Measurements from ENCODE around the gene FAM184B.

Gene FAM184B

DNA sequence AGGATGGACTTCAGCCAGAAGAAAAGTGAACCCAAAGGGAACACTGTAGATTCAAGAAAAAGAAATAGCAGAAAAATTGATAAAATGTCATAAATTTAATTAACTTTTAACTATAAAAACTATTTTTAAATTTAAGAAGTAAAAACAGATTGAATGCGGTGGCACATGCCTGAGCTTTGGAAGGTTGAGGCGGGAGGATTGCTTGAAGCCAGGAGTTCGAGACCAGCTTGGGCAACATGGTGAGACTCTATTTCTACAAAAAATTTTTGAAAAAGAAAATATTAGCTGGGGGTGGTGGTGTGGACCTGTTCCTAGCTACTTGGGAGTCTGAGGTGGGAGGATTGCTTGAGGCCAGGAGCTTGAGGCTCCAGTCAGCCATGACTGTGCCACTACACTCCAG lies 3.0 kb downstream of the FAM184B start:
- H3K4me3 ChIP-seq (ENCODE audit: low read length), result no peak overlapping the region
- TF ChIP-seq, protein P1, sequence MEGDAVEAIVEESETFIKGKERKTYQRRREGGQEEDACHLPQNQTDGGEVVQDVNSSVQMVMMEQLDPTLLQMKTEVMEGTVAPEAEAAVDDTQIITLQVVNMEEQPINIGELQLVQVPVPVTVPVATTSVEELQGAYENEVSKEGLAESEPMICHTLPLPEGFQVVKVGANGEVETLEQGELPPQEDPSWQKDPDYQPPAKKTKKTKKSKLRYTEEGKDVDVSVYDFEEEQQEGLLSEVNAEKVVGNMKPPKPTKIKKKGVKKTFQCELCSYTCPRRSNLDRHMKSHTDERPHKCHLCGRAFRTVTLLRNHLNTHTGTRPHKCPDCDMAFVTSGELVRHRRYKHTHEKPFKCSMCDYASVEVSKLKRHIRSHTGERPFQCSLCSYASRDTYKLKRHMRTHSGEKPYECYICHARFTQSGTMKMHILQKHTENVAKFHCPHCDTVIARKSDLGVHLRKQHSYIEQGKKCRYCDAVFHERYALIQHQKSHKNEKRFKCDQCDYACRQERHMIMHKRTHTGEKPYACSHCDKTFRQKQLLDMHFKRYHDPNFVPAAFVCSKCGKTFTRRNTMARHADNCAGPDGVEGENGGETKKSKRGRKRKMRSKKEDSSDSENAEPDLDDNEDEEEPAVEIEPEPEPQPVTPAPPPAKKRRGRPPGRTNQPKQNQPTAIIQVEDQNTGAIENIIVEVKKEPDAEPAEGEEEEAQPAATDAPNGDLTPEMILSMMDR (conservative IDR thresholded peaks at IDR 0.05; ENCODE audit: low read length), result no peak
- DNase-seq (ENCODE audit: low read depth), result no peak

DNA sequence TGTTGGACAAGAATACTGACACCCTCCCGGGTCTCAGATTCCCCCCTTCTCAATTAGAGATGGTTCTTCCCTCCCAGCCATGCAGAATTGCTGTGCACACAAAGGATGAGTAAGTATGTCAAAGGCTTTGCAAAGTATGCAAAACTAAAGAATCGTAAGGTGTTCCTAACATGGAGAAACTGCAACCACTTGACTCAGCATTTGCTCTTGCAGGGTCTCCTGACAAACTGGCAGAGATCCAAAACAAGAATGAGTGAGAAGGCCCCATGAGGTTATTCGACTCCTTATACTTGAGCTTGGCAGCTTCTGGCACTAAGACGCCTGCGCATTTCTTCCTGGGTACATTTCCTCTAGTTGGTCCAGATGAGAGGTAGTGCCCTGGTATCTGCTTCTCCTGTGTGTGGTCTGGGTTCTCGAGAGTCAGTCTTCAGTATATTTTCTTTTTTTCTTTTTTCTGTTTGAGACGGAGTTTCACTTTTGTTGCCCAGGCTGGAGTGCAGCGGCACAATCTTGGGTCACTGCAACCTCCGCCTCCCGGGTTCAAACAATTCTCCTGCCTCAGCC lies 8.2 kb downstream of the FAM184B start:
- TF ChIP-seq, protein P1 (conservative IDR thresholded peaks at IDR 0.05; ENCODE audit: low read length), result no peak
- no peak overlapping the region for H3K4me3 ChIP-seq (ENCODE audit: low read length)
- DNase-seq (ENCODE audit: low read depth), result no peak

DNA sequence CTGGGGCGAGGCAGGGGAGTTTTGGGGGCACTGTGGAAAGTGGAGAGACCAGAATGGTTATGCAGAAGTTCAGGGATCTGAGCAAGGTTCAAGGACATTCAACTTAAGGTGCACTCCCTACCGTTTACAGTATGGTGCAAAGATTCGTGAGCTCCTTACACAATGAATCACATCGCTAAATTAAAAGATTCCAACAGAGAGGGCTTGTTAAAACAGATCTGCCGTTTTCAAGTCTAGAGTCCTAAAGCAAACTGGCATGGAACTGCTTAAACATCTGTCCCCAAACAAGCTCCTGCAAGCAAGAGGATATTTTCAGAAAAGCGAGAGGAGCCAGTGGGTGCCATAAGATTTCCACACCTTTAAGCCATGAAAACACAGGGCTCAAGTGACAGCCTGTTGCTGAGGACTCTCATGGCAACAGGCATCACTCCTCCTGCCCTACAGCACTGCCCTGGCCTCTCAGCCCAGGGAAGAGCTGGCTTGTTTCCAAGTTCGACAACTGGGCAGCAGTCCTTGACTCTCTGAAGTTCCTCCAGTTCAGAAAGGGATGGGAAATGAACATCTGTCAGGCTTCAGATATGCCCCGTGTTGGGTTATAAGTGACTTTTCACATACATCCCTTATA lies 10.0 kb downstream of the FAM184B start:
- TF ChIP-seq, protein P1 (conservative IDR thresholded peaks at IDR 0.05; ENCODE audit: low read length), result no peak
- H3K4me3 ChIP-seq (ENCODE audit: low read length), result no peak overlapping the region
- DNase-seq (ENCODE audit: low read depth), result no peak

DNA sequence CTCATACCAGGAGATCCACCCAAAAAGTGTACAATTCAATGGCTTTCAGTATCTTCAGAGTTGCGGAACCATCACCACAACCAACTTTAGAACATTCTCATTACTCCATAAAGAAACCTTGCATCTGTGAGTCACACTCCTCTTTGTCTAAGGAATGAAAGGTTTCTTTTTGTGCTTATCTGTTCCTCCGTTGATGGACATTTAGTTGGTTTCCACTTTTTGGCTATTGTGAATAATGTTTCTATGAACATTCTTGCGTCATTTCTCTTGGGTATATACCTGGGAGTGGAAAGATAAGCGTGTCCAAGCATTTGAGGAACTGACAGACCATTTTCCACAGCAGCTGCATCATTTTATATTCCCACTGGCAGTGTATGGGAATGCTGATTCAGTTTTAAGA lies 10.6 kb downstream of the FAM184B start:
- H3K4me3 ChIP-seq (ENCODE audit: low read length), result no peak overlapping the region
- no peak for DNase-seq (ENCODE audit: low read depth)
- TF ChIP-seq, protein P1 (conservative IDR thresholded peaks at IDR 0.05; ENCODE audit: low read length), result no peak

DNA sequence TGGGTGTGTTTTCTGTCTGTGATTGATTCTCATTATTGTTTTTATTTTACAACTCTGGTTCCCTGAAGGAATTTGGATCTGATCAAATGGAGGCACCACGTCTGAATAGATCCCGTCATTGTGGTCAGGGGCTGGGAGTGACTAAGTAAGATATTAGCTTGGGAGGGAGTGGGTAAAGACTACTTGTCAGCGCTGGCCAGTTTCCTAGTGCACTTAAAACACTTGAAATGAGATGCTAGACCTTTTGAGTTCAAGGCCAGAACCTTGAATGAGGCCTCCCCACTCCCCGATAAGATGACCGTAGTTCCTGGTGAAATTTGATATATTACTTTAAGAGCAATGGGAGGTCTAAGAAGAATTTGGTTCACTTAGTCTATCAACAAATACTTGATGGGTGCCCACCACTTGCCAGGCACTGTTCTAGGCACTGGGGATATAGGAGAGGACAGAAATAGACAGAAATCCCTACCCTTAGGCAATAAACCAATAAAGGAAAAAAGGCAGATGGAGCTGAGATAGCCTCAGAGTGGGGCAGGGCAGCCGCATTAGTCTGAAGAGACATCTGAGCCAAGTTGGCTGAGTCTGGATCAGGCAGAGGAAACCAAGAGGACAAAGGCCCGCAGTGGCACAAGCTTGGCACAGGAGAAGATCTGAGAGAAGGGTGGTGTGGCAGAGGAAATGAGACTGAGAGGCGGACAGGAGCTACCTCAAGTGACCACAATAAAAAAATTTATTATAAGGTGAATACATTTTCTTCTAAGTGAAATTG lies 11.8 kb downstream of the FAM184B start:
- no peak for DNase-seq (ENCODE audit: low read depth)
- TF ChIP-seq, protein P1 (conservative IDR thresholded peaks at IDR 0.05; ENCODE audit: low read length), result no peak
- no peak overlapping the region for H3K4me3 ChIP-seq (ENCODE audit: low read length)

DNA sequence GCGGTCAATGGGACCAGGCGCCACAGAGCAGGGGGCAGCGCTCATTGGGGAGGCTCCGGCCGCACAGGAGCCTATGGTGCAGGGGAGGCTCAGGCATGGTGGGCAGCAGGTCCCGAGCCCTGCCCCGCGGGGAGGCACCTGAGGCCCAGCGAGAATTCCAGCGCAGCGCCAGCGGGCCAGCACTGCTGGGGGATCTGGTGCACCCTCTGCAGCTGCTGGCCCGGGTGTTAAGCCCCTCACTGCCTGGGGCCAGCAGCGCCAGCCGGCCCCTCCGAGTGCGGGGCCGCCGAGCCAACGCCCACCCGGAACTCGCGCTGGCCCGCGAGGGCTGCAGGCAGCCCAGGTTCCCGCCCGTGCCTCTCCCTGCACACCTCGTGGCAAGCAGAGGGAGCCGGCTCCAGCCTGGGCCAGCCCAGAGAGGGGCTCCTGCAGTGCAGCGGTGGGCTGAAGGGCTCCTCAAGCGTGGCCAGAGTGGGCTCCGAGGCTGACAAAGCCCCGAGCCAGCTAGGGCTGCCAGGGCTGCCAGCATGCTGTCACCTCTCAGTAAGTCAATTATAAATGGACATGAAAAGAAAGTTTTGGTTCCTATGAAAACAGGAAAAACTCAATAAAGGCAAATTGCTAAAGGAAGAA lies 14.5 kb downstream of the FAM184B start:
- no peak overlapping the region for H3K4me3 ChIP-seq (ENCODE audit: low read length)
- TF ChIP-seq, protein P1 (conservative IDR thresholded peaks at IDR 0.05; ENCODE audit: low read length), result no peak
- DNase-seq (ENCODE audit: low read depth), result no peak

Data from AG10803 (cell line).